Dedifferentiated amniotic fluid mesenchymal stem cell (primary cell): ENCODE data around the gene SPATA1.

ENCODE experiments used
- DNase-seq: peaks from one replicate; pipeline ENCODE4 v3.0.0-alpha.2; 2016; ENCODE audit errors: extremely low spot score

The SPATA1 gene

DNA sequence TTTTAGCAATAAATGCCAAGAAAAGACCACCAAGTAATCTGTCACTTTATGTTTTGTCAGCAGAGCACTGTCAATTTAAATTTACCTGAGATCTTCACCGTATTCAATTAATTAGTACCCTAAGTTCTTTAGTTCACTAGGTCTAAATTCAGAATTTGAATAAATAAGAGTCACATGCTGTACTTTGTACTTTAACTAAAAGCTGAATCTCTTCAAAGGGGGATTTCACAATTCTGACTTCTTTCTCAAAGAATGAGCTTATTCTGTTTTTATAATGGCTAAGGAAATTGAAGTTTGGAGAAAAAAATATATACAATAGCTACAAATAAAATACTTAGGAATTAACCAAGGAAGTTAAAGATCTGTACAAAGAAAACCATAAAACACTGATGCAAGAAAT lies 2.3 kb downstream of the SPATA1 start:
- no peak for DNase-seq

DNA sequence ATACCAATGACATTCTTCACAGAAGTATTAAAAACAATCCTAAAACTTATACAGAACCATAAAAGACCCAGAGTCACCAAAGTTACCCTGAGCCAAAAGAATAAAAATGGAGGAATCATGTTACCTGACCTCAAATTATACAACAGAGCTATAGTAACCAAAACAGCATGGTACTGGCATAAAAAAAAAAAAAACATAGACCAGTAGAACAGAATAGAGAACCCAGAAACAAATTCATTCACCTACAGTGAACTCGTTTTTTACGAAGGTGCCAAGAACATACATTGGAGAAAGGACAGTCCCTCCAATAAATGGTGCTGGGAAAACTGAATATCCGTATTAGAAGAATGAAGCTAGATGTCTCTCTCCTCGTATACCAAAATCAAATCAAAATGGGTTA lies 2.8 kb downstream of the SPATA1 start:
- DNase-seq: no peak

- no peak for DNase-seq
These were observed 4.0 kb downstream of the SPATA1 start for GRCh38 chr1:84510165-84510564.

- no peak for DNase-seq
These were observed 4.5 kb downstream of the SPATA1 start for GRCh38 chr1:84510668-84511067.

- DNase-seq: no peak
These were observed 18.4 kb downstream of the SPATA1 start for GRCh38 chr1:84524590-84524989.

GRCh38 chr1:84525779-84526178 lies 19.6 kb downstream of the SPATA1 start:
- DNase-seq: no peak

DNA sequence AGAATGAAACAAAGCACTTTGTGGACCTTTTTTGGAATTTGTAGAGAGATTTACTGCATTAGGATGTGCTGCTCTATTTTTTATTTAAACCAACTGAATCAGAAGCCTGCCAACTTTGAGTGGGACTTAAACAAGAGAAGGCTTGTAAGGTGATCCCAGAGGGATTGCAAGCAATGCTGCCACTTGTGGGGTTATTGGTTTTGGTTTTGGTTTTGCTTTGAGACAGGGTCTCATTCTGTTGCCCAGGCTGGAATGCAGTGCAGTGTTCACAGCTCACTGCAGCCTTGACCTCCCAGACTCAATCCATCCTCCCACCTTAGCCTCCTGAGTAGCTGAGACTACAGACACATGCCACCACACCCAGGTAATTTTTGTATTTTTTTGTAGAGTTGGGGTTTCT lies 32.4 kb downstream of the SPATA1 start:
- DNase-seq: no peak

DNA sequence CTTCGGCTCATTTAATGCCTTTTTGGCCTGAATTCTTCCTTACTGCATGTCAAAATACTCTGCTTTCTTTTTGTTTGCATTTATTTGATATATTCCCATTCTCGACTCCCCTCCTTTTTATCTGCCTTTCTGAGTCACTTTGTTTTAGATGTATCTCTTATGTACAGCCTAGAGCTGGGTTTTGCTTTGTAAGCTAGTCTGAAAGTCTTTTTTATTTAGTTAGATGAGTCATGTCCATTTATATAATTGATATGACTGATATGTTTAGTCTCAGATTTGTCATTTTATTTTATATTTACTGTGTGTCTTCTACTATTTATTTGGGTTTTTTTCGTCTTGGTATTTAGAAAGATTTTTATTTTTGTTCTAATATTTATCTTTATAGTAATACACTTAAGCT lies 33.8 kb downstream of the SPATA1 start:
- no peak for DNase-seq

- peak; percentile 31 for DNase-seq
These were observed 34.6 kb downstream of the SPATA1 start for GRCh38 chr1:84540759-84541158.

GRCh38 chr1:84541679-84542078 lies 35.5 kb downstream of the SPATA1 start:
- no peak for DNase-seq

DNA sequence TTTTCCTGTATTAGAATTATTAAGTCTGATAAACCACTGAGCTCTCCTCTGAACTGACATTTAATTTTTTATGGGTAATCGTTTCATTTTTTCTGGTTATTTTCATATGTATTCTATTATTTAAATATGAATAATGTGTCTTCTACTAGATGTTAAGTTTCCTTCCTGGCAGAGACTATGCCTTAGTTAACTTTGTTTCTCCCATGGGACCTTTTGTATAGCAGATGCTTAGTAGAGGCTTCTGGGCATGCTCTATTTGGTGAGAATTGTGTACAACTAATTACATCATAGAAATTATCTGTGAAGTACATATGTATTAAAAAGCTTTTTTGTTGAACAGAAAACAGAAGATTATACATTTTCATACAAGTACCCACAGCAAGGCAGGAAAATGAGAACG lies 44.6 kb downstream of the SPATA1 start:
- no peak for DNase-seq

- no peak for DNase-seq
These were observed 63.0 kb downstream of the SPATA1 start for GRCh38 chr1:84569216-84569615.

GRCh38 chr1:84570436-84571149 lies 64.4 kb downstream of the SPATA1 start:
- no peak for DNase-seq

GRCh38 chr1:84571150-84571535 lies 65.0 kb downstream of the SPATA1 start:
- DNase-seq: no peak

GRCh38 chr1:84573481-84573966 lies 67.3 kb downstream of the SPATA1 start:
- DNase-seq: no peak

GRCh38 chr1:84573967-84574842 lies 68.0 kb downstream of the SPATA1 start, which contains the start of gene CTBS:
CTBS (minus strand) TSS chr1:84574440; CDS start chr1:84574415, 25 bp downstream.
- peak; percentile 84 for DNase-seq

DNA sequence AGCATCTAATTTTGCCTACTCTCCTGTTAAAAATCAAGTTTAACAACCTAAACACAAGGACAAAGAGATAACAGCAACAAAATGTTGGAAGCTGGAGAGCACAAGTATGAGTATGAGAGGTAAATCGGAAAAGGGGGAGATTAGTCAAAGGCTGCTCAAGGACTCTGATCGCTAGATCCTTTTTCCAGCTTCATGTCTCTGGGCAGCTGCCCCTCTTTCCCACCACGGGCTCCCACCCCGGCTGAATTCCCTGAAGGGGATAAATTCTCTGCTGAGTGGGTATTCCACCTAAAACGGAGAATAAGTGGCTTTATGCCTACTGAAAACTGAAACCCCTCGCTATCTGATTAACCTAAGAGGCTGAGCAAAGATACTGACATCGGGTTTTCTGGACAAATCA lies 68.8 kb downstream of the SPATA1 start:
- DNase-seq: no peak

- no peak for DNase-seq
These were observed 75.5 kb downstream of the SPATA1 start for GRCh38 chr1:84581648-84582047.

GRCh38 chr1:84582802-84583587 lies 76.8 kb downstream of the SPATA1 start:
- DNase-seq: no peak

DNA sequence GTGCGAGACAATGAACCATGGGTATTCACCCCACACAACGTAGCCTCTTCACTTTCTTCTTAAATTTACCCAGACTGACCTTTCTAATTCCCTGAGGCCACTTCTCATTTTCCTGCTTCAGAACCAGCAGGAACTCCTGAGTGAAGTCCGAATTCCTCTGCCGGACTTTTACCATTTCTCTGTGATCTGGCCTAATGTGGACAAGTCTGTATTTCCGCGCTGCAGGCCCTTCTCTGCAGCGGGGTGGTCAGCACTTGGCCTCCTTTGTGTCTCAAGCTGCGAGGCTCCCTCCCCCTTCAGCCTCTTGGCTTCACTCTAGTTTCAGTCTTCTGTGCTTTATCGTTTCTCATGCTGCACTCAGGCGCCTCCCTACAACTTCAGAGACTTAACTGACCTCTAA lies 77.5 kb downstream of the SPATA1 start:
- DNase-seq: no peak

- no peak for DNase-seq
These were observed 77.9 kb downstream of the SPATA1 start for GRCh38 chr1:84584126-84584525.

DNA sequence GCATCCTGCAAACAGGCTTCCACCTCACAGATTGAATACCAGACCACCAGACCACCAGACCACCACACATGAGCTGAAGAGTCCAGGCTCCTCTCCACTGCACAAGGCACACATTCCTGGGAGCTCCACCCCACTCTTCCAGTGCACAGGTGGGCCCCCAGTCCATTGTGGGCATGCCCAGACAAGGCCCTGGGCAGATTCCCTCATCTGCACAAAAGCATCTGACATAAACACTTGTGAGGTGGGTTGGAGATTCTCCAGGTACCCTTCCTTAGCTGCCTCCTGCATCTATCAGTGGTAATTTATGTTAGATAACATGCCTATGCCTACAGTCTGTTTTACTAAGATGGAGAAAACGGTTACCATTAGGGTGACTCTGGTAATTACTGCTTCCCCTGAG lies 79.6 kb downstream of the SPATA1 start:
- DNase-seq: no peak
